Esophagus muscularis mucosa (tissue), 3 donors: ENCODE data around the gene ELOVL6.

ENCODE experiments used
- CTCF ChIP-seq, 3 experiments: fragments of 200-600 bp in 2 of 3; fragments of 450-650 bp in 1 of 3; sonication (generic) in 2 of 3; IDR thresholded peaks; one replicate each; pipeline ENCODE4 v1.5.1; 2017 to 2019; ENCODE audit warnings: antibody characterized with exemption in 3 of 3, mild to moderate bottlenecking in 2 of 3, moderate library complexity in 1 of 3
- POLR2A ChIP-seq: fragments of 450-650 bp; IDR thresholded peaks from one replicate; pipeline ENCODE4 v1.6.1; 2017; ENCODE audit warnings: antibody characterized with exemption, moderate library complexity, mild to moderate bottlenecking, low read depth
- POLR2AphosphoS5 ChIP-seq, 2 donors: sonication (generic); formaldehyde crosslinking; IDR thresholded peaks; one replicate each; pipeline ENCODE4 v1.6.1; 2017; ENCODE audit warnings: antibody characterized with exemption in 2 of 2

- TF ChIP-seq CTCF (IDR thresholded peaks at IDR 0.05): no peak
- no peak for TF ChIP-seq POLR2A
- no peak for TF ChIP-seq POLR2AphosphoS5 (IDR thresholded peaks at IDR 0.05)
Observed at GRCh38 chr4:110208419-110208818, 10.0 kb upstream of the ELOVL6 start.
